GM21619 (cell line): ENCODE data around the gene SERPINA3.
"Not testable (repeated sequence)": the region's sequence is repeated elsewhere in the genome, so short reads cannot be mapped to it uniquely, and the experiment has no call there.

Experiments used
- ATAC-seq: cut with Tn5 transposase; IDR thresholded peaks from one replicate; pipeline ENCODE4 v1.9.1; 2021; ENCODE audit not compliant: unreplicated experiment

Gene SERPINA3

GRCh38 chr14:94612174-94612573 is at the start of gene SERPINA3:
TSS of gene SERPINA3 (plus strand) at chr14:94612391. CDS start at chr14:94614442, 2,051 bp downstream.
- ATAC-seq, result no peak

- no peak for ATAC-seq
Observed at GRCh38 chr14:94562941-94563883, 49.0 kb upstream of the SERPINA3 start.

GRCh38 chr14:94564381-94564780 is 47.8 kb upstream of the SERPINA3 start:
- no peak for ATAC-seq

GRCh38 chr14:94568186-94568585 is 44.0 kb upstream of the SERPINA3 start:
- ATAC-seq, result no peak

- ATAC-seq, result no peak
Observed at GRCh38 chr14:94569381-94570001, 42.7 kb upstream of the SERPINA3 start.

- no peak for ATAC-seq
Observed at GRCh38 chr14:94570002-94570400, 42.2 kb upstream of the SERPINA3 start.

- no peak for ATAC-seq
Observed at GRCh38 chr14:94570440-94570839, 41.8 kb upstream of the SERPINA3 start.

- ATAC-seq, result no peak
Observed at GRCh38 chr14:94571395-94571794, 40.8 kb upstream of the SERPINA3 start.

GRCh38 chr14:94571950-94572349 is 40.2 kb upstream of the SERPINA3 start:
- no peak for ATAC-seq

GRCh38 chr14:94572637-94573303 is 39.4 kb upstream of the SERPINA3 start:
- ATAC-seq, result no peak

GRCh38 chr14:94573475-94574277 is 38.5 kb upstream of the SERPINA3 start:
- no peak for ATAC-seq

- no peak for ATAC-seq
Observed at GRCh38 chr14:94574336-94574735, 37.9 kb upstream of the SERPINA3 start.

GRCh38 chr14:94575730-94576585 is 36.2 kb upstream of the SERPINA3 start:
- no peak for ATAC-seq

GRCh38 chr14:94577472-94577871 is 34.7 kb upstream of the SERPINA3 start:
- ATAC-seq, result not testable (repeated sequence)

- no peak for ATAC-seq
Observed at GRCh38 chr14:94578712-94579111, 33.5 kb upstream of the SERPINA3 start.

- no peak for ATAC-seq
Observed at GRCh38 chr14:94581127-94581999, 30.8 kb upstream of the SERPINA3 start, which contains the start of gene SERPINA5. TSS of gene SERPINA5 (plus strand) at chr14:94581426. CDS start at chr14:94587363, 5,937 bp downstream.

GRCh38 chr14:94582199-94582750 is 29.9 kb upstream of the SERPINA3 start:
- no peak for ATAC-seq

GRCh38 chr14:94582851-94583250 is 29.3 kb upstream of the SERPINA3 start:
- no peak for ATAC-seq
